HG02763 (cell line): ENCODE results near the gene TRAM2.

Experiments used
- ATAC-seq: cut with Tn5 transposase; IDR thresholded peaks from one replicate; pipeline ENCODE4 v1.9.1; 2021; ENCODE audit warnings: mild to moderate bottlenecking, moderate library complexity; ENCODE audit not compliant: unreplicated experiment

TRAM2 gene

DNA sequence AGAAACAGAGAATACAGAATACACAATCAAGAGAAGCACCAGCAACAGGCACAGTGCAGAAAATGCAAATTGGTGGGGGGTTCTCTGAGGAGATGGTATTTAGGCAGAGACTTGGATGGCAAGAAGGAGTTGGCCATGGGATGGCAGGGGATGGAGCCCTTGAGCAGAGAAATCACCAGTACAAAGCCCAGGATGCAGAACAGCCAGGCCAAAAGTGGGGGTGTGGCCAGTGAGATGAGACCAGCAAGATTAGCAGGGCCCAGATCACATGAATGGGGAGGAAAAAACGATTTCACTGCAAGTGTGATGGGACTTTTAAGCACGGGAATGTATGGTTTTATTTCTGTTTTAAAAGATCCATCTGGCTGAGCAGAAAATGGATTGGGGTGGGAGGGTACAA, 63.4 kb downstream of the TRAM2 start:
- no peak for ATAC-seq

DNA sequence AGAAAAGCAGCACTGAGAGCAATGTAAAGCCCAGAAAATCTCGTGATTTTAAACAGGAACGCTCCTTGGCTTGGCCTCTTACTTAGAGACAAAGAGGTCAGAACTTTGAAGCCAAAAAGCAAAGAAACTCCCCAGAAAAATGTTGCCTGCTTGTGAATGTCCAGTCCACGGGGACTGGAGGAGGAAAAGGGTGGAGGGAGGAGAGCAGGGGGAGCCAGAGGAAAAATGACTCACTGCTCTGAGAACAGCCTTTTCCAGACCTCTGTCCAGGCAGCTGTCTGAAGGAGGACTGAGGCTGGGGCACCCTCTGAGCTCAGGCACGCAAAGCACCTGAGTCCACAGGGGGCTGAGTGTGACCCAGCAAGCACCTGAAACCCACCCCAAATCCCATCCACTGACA, 64.7 kb downstream of the TRAM2 start:
- no peak for ATAC-seq

GRCh38 chr6:52511572-52512151, 65.2 kb downstream of the TRAM2 start:
- no peak for ATAC-seq

DNA sequence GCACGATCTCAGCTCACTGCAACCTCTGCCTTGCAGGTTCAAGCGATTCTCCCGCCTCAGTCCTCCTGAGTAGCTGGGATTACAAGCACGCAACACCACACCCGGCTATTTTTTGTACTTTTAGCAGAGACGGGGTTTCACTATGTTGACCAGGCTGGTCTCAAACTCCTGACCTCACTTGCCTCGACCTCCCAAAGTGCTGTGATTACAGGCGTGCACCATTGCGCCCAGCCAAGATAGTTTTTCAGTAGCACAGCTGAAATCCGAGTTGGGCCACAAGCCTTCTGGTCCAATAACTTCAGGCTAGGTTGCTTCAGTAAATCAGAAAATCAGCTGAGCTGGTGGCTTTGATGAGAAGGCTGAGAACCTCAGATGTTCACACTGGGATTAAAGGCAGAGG, 65.7 kb downstream of the TRAM2 start:
- ATAC-seq = no peak

DNA sequence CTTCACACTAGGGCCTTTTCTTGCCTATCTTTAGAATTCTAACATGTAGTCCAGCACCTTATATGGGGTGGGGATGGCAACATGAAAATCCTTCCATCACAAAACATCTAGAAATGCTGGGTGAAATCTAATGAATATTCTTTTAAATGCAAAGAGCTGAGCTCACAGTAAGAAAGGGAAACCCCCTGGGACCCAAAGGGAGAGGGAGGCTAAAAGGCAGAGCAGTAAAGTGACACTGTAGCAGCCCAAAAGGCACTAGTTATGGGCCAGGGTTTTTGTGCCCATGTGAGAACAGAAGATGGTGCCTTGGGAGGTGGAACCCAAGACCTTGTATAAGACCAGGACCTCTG, 66.7 kb downstream of the TRAM2 start:
- no peak for ATAC-seq

DNA sequence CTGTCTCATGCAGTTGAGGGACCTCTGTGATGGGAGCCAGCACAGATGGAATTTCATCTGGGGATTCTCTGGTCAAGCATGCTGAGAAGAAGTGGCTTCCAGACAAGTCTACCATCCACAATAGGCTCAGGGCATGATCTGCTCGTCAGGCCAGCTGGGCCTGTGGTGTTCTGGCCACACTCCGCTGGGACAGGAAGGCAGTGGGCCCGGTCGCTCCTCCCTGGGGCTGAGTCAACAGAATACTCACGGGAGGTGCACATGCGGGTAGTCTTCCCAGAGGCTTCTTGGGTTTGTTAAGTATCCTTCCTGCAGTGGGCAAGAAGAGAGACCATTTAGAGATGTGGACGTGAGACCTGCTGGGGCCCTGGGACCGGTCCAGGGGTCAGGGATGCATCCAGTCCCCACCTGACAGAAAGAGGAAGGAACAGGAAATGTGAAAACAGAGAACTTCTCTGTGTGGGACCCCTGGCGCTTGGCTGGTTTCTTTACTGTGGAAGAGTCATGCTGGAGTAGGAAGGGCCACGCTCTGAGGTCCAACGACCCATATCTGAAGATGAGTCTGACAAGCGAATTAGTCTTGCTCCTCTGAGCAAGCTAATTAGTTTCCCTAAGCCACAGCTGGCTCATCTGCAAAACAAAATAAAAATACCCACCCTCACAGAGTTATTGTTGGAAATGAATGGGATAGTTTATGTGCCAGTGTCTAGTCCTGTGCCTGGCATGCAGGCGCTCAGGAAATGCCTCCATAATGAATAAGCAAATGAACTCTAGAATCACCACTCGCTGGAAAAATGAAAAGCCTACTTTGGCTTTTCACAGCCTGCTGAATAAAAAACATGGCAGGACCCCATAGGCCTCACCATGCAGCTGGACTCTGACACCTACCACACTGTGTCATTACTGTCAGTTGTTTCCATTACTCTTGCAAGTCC, 67.3 kb downstream of the TRAM2 start:
- ATAC-seq = no peak

- no peak for ATAC-seq
These were observed 68.6 kb downstream of the TRAM2 start for GRCh38 chr6:52508261-52508739.

GRCh38 chr6:52507557-52508260, 69.2 kb downstream of the TRAM2 start:
- ATAC-seq = no peak

DNA sequence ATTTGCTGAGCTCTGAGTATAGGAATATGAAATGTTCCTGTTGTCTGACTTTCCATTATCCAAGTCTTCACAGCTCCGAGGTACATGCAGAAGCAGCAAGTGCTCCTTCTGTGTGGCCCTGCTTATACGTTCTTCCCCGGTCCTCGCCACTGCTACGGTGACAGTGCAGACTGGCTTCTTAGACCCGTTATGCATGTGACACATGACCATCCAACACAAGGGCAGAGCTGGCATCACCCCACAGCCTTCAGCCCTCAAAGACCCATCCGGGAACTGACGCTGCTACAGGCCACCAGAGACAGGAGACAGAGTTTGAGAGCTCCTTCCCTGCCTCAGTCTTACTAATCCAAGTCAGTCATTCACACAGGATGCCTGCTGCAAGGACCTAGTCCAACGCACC, 70.4 kb downstream of the TRAM2 start:
- ATAC-seq = no peak

DNA sequence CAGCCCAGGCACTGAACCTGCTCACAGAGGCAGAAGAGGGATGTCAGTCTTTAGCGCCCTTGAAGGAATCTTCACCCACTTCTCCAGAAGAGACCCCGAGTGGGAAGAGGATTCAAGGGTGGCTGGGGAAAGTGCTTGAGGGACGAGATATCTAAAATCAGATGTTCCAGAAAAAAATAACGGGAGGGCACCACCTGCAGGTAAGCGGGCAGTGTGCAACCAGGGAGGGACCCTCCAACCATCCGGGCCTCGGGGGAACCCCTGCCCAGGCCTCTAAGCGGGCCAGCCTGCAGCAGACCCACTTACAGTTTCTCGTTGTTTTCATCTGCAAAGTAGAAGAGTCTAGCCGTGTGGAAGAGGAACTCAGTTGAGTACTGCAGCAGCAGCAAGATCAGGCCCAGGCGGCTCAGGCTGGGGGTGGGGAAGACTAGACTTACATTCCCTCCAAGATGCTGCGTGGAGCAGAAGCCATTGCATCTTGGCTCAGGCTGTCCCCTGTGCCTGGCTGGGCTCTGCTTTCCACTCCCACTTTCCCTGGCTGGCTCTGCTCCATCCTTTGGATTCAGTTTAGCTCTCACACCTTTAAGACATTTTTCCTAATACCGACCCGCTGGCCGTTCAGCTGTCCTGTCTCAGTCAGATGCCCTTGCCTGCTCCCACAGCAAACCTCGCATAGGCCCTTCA, 71.0 kb downstream of the TRAM2 start:
- no peak for ATAC-seq

DNA sequence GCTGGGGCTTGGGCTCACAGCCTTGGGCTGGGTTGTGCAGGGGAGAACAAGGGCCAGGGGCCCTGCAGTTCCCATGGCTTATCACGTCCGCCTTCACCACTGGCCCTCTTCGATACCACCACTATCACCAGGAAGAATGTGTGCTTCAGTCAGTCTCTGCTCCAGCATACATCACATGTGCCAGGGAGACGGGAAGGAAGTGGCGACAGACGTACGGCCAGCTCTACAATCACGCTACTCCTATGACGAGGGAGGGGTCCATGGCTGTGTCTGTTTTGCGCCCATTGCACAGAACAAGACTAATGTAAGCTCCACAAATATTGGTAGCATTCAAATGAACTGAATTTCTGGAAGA, 72.1 kb downstream of the TRAM2 start:
- no peak for ATAC-seq

GRCh38 chr6:52503851-52504781, 72.7 kb downstream of the TRAM2 start:
- ATAC-seq = no peak

- no peak for ATAC-seq
These were observed 73.5 kb downstream of the TRAM2 start for GRCh38 chr6:52503323-52503747.

DNA sequence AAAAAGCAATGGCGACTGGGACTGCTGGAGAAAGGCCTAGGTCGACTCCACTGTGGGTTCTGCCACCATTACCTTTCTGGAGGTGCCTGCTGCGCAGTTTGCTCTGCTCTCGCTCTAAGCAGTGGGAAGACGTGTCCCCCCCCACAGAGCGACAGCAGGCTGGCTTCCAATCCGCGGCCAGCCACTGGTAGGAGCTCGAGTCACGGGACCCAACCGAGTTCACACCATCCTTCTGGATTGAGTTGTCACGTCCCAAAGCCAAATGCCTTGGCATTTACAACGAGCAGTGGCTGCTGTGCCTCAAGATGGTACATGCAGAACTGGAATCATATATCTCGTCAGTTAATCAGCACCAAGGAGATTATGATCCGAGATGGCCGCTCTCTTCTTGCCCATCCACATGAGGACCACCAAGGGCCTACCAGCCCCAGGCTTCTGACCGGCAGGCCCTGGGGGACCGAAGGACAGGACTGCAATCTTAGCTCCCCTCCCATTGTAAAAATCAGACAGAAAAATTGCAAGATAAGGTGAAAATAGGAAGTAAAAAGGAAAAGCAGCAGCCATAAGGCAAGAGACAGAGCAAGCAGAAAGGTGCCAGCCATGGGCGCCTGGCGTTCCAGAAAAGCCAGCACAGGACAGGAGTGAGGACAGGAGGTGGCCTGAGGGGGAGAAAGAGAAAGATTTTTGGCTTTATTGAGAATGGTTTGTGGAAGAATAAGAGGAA, 74.4 kb downstream of the TRAM2 start:
- ATAC-seq = no peak

GRCh38 chr6:52500238-52501129, 76.4 kb downstream of the TRAM2 start:
- ATAC-seq = no peak

- ATAC-seq = no peak
These were observed 77.1 kb downstream of the TRAM2 start for GRCh38 chr6:52499681-52500236.

- ATAC-seq = no peak
These were observed 77.8 kb downstream of the TRAM2 start for GRCh38 chr6:52499026-52499425.

DNA sequence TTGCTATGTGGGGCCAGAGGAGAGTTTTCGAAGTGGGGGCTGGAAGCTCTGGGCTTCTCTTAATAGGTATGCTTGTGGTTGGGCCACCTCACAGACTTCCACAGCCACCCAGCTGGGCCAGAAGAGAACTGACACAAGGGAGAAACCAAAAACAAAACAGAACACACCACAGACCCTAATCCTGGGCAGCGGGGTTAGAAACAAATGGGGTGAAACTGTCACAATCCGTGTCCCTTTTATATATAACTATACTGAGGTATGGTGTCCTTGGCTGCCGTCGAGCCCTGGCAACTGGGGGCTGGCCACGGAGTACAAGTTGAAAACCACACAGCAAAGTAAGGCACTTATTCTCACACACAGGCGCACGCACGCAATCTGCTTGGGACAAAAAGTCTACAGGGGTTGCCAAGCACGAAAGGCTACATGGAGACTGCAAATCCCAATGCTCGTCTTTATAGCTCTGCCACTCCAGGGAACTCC, 78.3 kb downstream of the TRAM2 start:
- ATAC-seq = peak; percentile 47
